Lung microvascular endothelial cell (primary cell): ENCODE measurements around the gene CD96. TPM values are rescaled to one million over a fixed set of nuclear protein-coding genes. Genes with fewer than 3 reads are reported as not detected.
"Not testable (repeated sequence)": the region's sequence is repeated elsewhere in the genome, so short reads cannot be mapped to it uniquely, and the experiment has no call there.

Source experiments
- DNase-seq, 2 donors: peaks; one replicate each; pipeline versions ENCODE4 v3.0.0 to v3.0.0-alpha.2; 2010; ENCODE audit warnings: low read depth in 2 of 2
- total RNA-seq: library from RNA; depleted of rRNA; stranded (reverse); fragments of >200 nt; gene quantifications from 2 replicates; pipeline ENCODE4 v1.2.1, GENCODE V29; 2014

Gene CD96
- total RNA-seq: not detected in 2 replicates

DNA sequence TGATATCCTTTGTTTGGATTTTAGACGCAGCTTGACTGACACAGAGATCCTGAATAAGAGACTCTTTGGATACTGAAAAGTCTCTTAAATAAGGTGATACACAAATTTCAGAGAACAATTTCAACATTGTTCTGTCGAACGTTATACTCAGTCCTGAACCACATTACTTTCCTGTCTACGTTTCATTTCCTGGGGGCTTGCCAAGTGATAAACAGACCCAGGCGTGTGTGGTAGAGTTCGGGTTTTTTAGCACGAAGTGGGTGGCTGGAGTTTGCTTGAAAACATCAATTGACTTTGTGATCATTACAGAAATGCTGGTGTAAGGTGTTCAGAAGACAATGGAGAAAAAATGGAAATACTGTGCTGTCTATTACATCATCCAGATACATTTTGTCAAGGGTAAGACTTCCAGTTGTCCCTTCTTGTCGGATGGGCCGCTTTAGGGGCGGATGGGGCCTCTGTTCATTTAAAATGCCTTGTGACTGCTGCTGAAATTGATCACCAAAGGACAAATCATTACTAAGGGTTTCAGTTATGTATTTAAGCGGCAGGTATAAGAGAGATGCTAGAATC is at the start of gene CD96:
CD96 (plus strand) TSS at position 287 of the 573 bp plus-strand sequence; CDS start at position 339, 52 bp downstream.
- no peak for DNase-seq

DNA sequence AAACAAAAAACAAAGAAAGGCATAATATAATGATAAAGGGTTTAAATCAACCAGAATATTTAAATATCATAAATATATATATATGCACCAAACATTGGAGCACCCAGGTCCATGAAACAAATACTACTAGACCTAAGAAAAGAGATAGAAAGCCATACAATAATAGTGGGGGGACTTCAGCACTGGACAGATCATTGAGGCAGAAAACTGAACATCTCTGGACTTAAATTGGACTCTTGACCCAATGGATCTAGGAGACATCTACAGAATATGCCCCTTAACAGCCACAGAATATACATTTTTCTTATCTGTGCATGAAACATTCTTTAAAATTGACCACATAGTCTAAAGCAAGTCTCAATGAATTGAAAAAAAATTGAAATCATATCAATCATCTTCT is 48.7 kb upstream of the CD96 start:
- no peak for DNase-seq

GRCh38 chr3:111496894-111497559 is 45.0 kb upstream of the CD96 start:
- DNase-seq: no peak

- DNase-seq: no peak
Observed at GRCh38 chr3:111498022-111498421, 44.0 kb upstream of the CD96 start.

GRCh38 chr3:111506435-111506834 is 35.6 kb upstream of the CD96 start:
- DNase-seq: no peak

DNA sequence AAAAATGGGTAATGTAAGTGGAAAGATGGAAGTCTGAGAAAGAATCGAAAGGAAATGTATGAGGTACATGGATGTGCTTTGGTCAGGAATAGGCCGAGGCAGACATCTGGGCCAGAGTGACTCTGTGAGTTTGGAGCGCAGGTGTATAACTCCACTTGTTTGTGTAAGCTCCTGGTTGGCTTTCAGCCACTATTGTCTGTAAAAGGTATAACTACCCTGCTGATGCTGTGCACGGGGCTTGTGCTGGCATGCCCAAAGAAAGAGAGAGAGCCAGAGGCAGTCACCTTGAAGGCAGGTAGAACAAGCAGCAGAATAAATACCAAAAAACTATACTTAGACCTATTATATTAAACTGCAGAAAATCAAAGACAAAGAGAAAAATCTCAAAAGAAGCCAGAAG is 32.7 kb upstream of the CD96 start:
- DNase-seq: no peak

DNA sequence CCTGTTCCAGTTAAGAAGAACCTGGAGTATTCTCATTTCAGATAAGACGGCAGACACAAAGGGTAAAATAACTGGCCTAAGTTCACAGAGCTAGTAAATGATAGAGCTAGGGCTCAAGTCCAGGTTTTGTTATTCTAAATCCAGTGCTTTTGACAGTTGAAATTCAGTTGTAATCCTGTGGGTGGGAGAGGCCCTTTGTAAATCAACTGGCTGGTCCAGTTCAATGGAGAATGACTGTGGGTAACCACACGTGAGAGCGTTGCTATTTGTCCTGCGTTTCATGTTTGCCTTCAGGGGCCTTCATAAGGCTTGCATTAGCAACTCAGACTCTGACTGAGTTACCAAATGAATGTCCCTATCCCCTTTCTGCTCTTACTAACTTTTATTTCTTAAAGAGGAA is 24.2 kb upstream of the CD96 start:
- no peak for DNase-seq

DNA sequence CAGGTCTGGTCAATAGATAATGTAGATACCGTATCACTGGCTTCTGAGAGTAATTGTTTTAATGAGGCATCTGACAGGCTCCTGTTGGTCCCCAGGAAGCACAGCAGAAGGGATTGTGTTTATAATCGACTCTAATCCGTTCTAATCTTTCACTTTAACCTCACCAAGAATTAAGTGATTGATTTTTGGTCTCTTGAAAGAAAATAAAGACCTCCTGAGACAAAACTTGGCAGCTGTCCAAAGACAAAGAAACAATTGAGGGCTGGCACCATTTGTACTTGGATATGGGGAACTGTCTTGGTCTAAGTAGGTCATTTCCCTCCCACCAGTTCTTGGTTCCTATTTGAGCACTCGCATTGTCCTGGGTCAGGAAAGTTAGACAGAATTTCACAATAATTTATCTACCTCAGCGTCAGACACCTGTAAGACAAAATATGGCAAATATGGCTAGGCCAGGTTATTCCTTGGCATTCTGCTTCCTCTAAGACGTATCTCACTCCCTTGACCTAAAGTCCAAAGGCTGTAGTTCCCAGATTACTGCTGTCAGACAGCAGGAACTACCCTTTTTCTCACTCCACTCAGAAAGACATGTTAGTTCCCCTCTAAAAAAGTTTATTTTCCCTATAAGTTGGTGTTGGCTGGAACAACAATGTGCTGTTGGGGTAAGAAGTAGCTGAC is 22.7 kb upstream of the CD96 start:
- no peak for DNase-seq

DNA sequence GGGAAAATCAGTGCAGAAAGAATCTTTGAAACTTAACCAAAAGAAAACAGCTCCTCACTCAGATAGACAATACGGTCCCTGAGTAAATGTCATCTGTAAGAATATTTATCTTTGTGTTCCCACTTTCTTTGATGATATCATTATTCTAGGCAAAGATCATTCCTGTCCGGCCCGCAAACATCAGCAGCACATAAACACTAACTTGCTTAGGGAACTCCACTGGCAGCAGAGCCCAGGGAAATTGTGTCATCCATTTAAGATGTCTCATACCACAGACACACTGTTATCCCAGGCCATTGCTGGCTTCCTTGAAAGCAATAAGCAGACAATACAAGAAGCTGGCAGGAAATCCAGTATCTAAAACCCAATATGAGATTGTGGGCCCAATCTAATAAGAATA is 20.1 kb upstream of the CD96 start:
- no peak for DNase-seq

- DNase-seq: not testable (repeated sequence)
Observed at GRCh38 chr3:111524486-111524885, 17.5 kb upstream of the CD96 start.

- DNase-seq: no peak
Observed at GRCh38 chr3:111531446-111531845, 10.6 kb upstream of the CD96 start.

GRCh38 chr3:111534701-111535100 is 7.3 kb upstream of the CD96 start:
- DNase-seq: no peak

GRCh38 chr3:111538111-111538510 is 3.9 kb upstream of the CD96 start:
- DNase-seq: no peak

GRCh38 chr3:111538681-111539083 is 3.3 kb upstream of the CD96 start:
- no peak for DNase-seq

DNA sequence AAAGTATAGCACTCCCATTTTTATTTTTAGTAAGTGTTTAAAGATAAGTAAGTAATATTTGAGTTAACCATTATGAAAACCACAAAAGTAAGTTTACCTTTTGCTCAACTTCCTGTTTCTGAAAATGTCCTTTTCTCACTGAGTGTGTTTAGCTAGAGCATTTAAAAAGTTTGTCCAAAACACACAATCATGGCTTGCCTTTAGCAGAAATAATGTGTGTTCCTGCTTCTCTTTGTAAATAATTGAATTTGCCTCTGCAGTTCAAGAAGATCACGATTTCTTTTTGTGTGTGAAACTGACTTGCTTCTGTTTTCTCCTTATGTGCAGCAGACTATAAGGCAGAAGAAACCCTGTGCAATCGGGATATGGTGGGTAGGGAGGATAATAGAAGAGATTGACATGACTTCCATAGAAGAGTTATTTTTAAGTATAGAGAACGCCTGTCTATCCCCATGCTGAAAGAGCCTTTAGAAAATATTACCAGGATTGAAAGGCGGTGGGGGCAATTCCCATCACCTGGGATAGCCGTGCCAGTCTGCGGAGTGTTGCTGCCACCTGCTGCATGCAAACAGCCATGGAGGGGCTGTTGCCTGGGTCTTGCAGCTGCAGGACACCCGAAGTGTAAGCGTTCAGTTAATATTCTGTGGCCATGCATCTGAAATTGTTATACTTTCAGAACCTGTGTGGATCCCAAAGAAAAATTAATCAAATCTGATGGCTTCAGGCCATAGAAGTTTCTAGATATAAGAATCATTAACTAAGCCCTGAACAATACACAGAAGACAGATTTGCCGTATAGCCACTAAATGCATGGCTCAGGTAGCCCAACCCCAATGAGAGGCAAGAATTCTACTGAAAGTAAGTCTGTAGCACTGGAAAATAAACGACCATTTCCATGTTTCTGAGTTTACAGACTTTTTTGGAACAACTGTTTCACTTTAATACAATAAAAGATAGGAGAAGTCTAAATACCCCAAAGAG is 2.4 kb upstream of the CD96 start:
- peak; percentile 28 to 52 for DNase-seq

DNA sequence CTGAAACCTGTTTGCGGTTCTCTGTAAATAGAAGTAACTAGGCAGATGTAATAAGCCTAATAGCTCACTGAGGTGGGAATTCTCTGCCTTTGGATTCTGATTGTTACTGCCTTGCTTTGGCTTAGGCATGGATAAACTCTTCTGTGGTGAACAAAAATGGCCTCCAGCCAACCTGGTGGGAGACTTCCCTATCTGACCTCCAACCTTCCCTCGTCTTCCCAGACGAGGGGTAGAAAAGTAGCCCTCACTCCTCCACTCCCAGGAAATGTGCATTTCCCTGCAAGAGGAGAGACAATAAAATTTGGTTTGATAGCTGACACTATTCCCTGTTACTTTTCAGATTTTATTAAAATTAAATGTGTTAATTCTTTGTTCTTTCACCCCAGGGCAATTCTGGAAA is 606 bp upstream of the CD96 start:
- DNase-seq: no peak

GRCh38 chr3:111542611-111543300 is 759 bp downstream of the CD96 start:
- no peak for DNase-seq

- no peak for DNase-seq
Observed at GRCh38 chr3:111545349-111545748, 3.4 kb downstream of the CD96 start.

DNA sequence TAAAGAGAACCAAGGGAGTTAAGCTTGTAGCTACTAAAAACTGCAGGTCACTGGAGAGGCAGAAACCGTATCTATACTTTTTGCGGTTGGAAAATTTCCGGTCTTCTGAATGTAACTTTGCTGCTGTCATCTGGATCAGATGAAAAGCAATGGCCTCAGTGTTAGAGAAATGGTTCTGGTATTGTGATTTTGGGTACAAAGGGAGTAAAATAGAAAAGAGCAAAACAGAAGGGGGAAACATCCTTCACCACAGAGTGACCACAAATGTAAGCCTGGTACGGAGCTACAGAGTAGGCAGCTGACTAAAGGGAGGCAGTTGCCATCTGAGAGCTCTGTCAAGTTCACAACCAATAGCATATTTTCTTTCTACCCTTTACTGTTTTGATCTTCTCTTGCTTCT is 5.6 kb downstream of the CD96 start:
- DNase-seq: no peak

GRCh38 chr3:111548092-111548491 is 6.1 kb downstream of the CD96 start:
- no peak for DNase-seq

DNA sequence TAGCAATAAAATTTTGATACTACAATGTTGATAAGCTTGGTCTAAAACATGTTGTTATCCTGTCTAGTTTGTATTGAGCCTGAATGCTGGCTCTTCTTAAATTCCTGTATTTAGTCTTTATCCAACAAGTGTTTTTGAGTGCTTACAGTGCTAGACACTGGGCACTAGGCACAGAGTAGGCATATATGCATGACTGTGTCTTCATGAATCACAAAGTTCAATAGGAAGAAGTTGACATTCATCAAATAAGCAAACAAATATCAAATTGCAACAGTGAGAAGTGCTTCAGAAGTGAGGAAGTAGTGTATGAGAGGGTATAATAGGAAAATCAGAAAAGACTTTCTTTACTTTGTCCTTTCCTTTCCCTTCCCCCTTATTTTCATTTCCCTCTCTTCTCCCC is 6.8 kb downstream of the CD96 start:
- DNase-seq: no peak
